ENCODE measurements around the gene UGGT2.
"Not testable (repeated sequence)": the region's sequence is repeated elsewhere in the genome, so short reads cannot be mapped to it uniquely, and the experiment has no call there.

UGGT2 gene

GRCh38 chr13:95874286-95874685 lies 178.9 kb downstream of the UGGT2 start:
- DNase-seq: no peak

GRCh38 chr13:95870421-95870820 lies 182.8 kb downstream of the UGGT2 start:
- DNase-seq: no peak

- DNase-seq: no peak
Observed at GRCh38 chr13:95865080-95865615, 188.1 kb downstream of the UGGT2 start.

GRCh38 chr13:95862408-95862807 lies 190.8 kb downstream of the UGGT2 start:
- no peak for DNase-seq

GRCh38 chr13:95861296-95861695 lies 191.9 kb downstream of the UGGT2 start:
- no peak for DNase-seq

- DNase-seq: no peak
Observed at GRCh38 chr13:95858286-95859075, 194.7 kb downstream of the UGGT2 start.

GRCh38 chr13:95845656-95846055 lies 207.5 kb downstream of the UGGT2 start:
- DNase-seq: not testable (repeated sequence)

GRCh38 chr13:95842898-95843297 lies 210.3 kb downstream of the UGGT2 start:
- no peak for DNase-seq

GRCh38 chr13:95841894-95842293 lies 211.3 kb downstream of the UGGT2 start:
- DNase-seq: no peak

- DNase-seq: peak; percentile 68
Observed at GRCh38 chr13:95834134-95834765, 219.0 kb downstream of the UGGT2 start.

GRCh38 chr13:95833719-95834118 lies 219.5 kb downstream of the UGGT2 start:
- no peak for DNase-seq

- DNase-seq: no peak
Observed at GRCh38 chr13:95833126-95833525, 220.1 kb downstream of the UGGT2 start.

GRCh38 chr13:95822303-95822702 lies 230.9 kb downstream of the UGGT2 start:
- DNase-seq: no peak

GRCh38 chr13:95814495-95814894 lies 238.7 kb downstream of the UGGT2 start:
- DNase-seq: no peak

- no peak for DNase-seq
Observed at GRCh38 chr13:95813139-95813538, 240.1 kb downstream of the UGGT2 start.

GRCh38 chr13:95809429-95809828 lies 243.8 kb downstream of the UGGT2 start:
- DNase-seq: no peak

GRCh38 chr13:95805921-95806320 lies 247.3 kb downstream of the UGGT2 start:
- no peak for DNase-seq

- no peak for DNase-seq
Observed at GRCh38 chr13:95801825-95802224, 251.4 kb downstream of the UGGT2 start.

GRCh38 chr13:95800436-95800835 lies 252.8 kb downstream of the UGGT2 start:
- no peak for DNase-seq

- DNase-seq: no peak
Observed at GRCh38 chr13:95797016-95797415, 256.2 kb downstream of the UGGT2 start.

- DNase-seq: no peak
Observed at GRCh38 chr13:95793781-95794180, 259.4 kb downstream of the UGGT2 start.

- no peak for DNase-seq
Observed at GRCh38 chr13:95793018-95793555, 260.1 kb downstream of the UGGT2 start.

GRCh38 chr13:95791084-95791722 lies 262.0 kb downstream of the UGGT2 start:
- DNase-seq: no peak

Measured in NCI-H1694 (cell line).